DND-41 (cell line): ENCODE measurements around the gene XPNPEP3.
"Not testable (repeated sequence)": the region's sequence is repeated elsewhere in the genome, so short reads cannot be mapped to it uniquely, and the experiment has no call there.

ENCODE experiments used
- ATAC-seq: fragments of 200-7000 bp; cut with Tn5 transposase; 3 replicates; pipeline ENCODE4 v1.9.1; 2021; ENCODE audit warnings: low read depth; ENCODE audit not compliant: insufficient read depth
- DNase-seq: peaks from one replicate; pipeline ENCODE4 v3.0.0-alpha.2; 2020
- H2AFZ ChIP-seq: 2 replicates; pipeline ENCODE4 v1.6.0; 2012; ENCODE audit warnings: low read depth, low read length
- H3K27ac ChIP-seq: 2 replicates; pipeline ENCODE4 v1.5.1; 2012; ENCODE audit warnings: low read length, inconsistent platforms
- H3K27me3 ChIP-seq: fragments of 200-600 bp; sonication (generic); 2 replicates; pipeline ENCODE4 v1.6.0; 2012; ENCODE audit warnings: low read length, mild to moderate bottlenecking, inconsistent platforms; ENCODE audit not compliant: insufficient read depth, poor library complexity
- H3K36me3 ChIP-seq: 2 replicates; pipeline ENCODE4 v1.5.1; 2012; ENCODE audit warnings: low read length, inconsistent platforms; ENCODE audit not compliant: insufficient read depth
- H3K4me1 ChIP-seq: 2 replicates; pipeline ENCODE4 v1.5.1; 2012; ENCODE audit warnings: mild to moderate bottlenecking, low read length; ENCODE audit not compliant: insufficient read depth
- H3K4me2 ChIP-seq: 2 replicates; pipeline ENCODE4 v1.6.0; 2012; ENCODE audit warnings: mild to moderate bottlenecking, moderate library complexity, low read length, inconsistent platforms; ENCODE audit not compliant: insufficient read depth
- H3K4me3 ChIP-seq, 2 experiments: fragments of 200-600 bp in 1 of 2; shearing (Covaris generic) in 1 of 2; 2 replicates each; pipeline ENCODE4 v1.5.1; 2012 to 2016; ENCODE audit warnings: inconsistent platforms in 2 of 2, low read length in 2 of 2, mild to moderate bottlenecking in 2 of 2, low read depth in 1 of 2, moderate library complexity in 1 of 2
- H3K79me2 ChIP-seq: 2 replicates; pipeline ENCODE4 v1.6.0; 2012; ENCODE audit warnings: low read length, inconsistent platforms; ENCODE audit not compliant: insufficient read depth
- H3K9ac ChIP-seq: 2 replicates; pipeline ENCODE4 v1.6.0; 2012; ENCODE audit warnings: low read depth, mild to moderate bottlenecking, inconsistent platforms, low read length, moderate library complexity
- H3K9me3 ChIP-seq: 2 replicates; pipeline ENCODE4 v1.5.1; 2012; ENCODE audit warnings: low read length, moderate library complexity, mild to moderate bottlenecking, inconsistent platforms; ENCODE audit not compliant: insufficient read depth, severe bottlenecking
- H4K20me1 ChIP-seq: 2 replicates; pipeline ENCODE4 v1.6.0; 2012; ENCODE audit warnings: low read length; ENCODE audit not compliant: insufficient read depth
- CTCF ChIP-seq: IDR thresholded peaks from 2 replicates; pipeline ENCODE4 v1.5.1; 2012; ENCODE audit warnings: borderline replicate concordance, low read length, moderate library complexity, mild to moderate bottlenecking; ENCODE audit not compliant: poor library complexity, severe bottlenecking; ENCODE audit errors: extremely low read depth
- EZH2 ChIP-seq: IDR thresholded peaks from 3 replicates; pipeline ENCODE4 v1.6.1; 2012; ENCODE audit warnings: borderline replicate concordance, low read depth, mild to moderate bottlenecking, moderate library complexity, low read length, inconsistent platforms; ENCODE audit not compliant: severe bottlenecking

Gene XPNPEP3

GRCh38 chr22:40819599-40820140 lies 37.3 kb upstream of the XPNPEP3 start:
- peaks cover 8% of the 10 kb centered on the region; the same call in 1 of the 2 replicates for H4K20me1 ChIP-seq
- DNase-seq (no peak), ATAC-seq (no peak)
- H3K9ac ChIP-seq: peak overlapping the region; percentile 87
- peaks cover 29% of the 10 kb centered on the region for H3K36me3 ChIP-seq
- peaks cover 38% of the 10 kb centered on the region for H3K4me1 ChIP-seq
- no peak for TF ChIP-seq EZH2
- peak; percentile 31 for TF ChIP-seq CTCF
- peak overlapping the region; percentile 95 for H3K4me2 ChIP-seq
- peak overlapping the region; percentile 80 for H2AFZ ChIP-seq
- no peaks in the 10 kb centered on the region for H3K9me3 ChIP-seq
- H3K27me3 ChIP-seq: no peaks in the 10 kb centered on the region
- peak overlapping the region; percentile 65 for H3K27ac ChIP-seq
- peaks cover 40% of the 10 kb centered on the region for H3K79me2 ChIP-seq
- peak overlapping the region; percentile 97; a peak in 3 of 4 replicates for H3K4me3 ChIP-seq

- Histone ChIP-seq H3K36me3 (peaks cover 52% of the 10 kb centered on the region), H3K9me3 (no peaks in the 10 kb centered on the region), H4K20me1 (no peaks in the 10 kb centered on the region), H3K27me3 (no peaks in the 10 kb centered on the region), H3K4me1 (peaks cover 13% of the 10 kb centered on the region), H3K79me2 (peaks cover 7% of the 10 kb centered on the region), H3K4me3 (no peak overlapping the region), H3K27ac (no peak overlapping the region), H3K4me2 (no peak overlapping the region), H3K9ac (no peak overlapping the region), H2AFZ (no peak overlapping the region)
- no peak for DNase-seq
- ATAC-seq: no peak
- TF ChIP-seq CTCF (no peak), EZH2 (no peak)
Measured at GRCh38 chr22:40823426-40823825, 33.5 kb upstream of the XPNPEP3 start.

DNA sequence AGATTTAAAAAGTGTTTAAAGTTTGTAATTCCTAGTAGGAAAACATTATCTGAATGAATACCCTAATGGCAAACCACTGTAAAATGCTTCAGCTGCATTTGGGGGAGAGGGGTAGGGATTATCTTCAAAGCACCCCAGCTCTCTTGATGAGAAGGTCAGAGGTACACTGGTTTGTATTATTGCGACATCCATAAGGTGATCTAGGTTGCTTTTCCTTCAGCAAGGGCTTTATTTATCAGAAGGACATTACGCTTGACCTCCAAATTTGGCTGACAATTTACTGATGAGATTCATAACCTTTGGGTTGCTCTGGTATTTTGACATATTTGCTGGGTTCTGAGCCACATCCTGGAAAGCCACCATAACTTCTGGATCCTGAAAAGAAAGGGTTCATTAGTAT lies 30.7 kb upstream of the XPNPEP3 start:
- H2AFZ ChIP-seq, H3K27ac ChIP-seq, H3K9ac ChIP-seq, H3K4me1 ChIP-seq, H3K4me3 ChIP-seq, H3K4me2 ChIP-seq, H3K79me2 ChIP-seq, ATAC-seq, H3K27me3 ChIP-seq, H4K20me1 ChIP-seq, DNase-seq, H3K9me3 ChIP-seq: not testable (repeated sequence)
- H3K36me3 ChIP-seq: peaks cover 77% of the 10 kb centered on the region

GRCh38 chr22:40826984-40827741 lies 29.8 kb upstream of the XPNPEP3 start:
- Histone ChIP-seq H3K36me3 (peaks cover 85% of the 10 kb centered on the region), H4K20me1 (no peaks in the 10 kb centered on the region), H3K27ac (no peak overlapping the region), H3K27me3 (no peaks in the 10 kb centered on the region), H3K4me2 (no peak overlapping the region), H3K9ac (no peak overlapping the region), H3K4me3 (no peak overlapping the region), H2AFZ (no peak overlapping the region), H3K79me2 (no peaks in the 10 kb centered on the region), H3K4me1 (no peaks in the 10 kb centered on the region), H3K9me3 (no peaks in the 10 kb centered on the region)
- ATAC-seq (no peak), DNase-seq (no peak)
- TF ChIP-seq EZH2 (no peak), CTCF (no peak)
